GM06990 (cell line): ENCODE results near the gene RBFOX1.

Source experiments
- DNase-seq: peaks from one replicate; pipeline ENCODE4 v3.0.0-alpha.2; 2011; ENCODE audit not compliant: insufficient read length; ENCODE audit errors: extremely low read depth
- H3K27me3 ChIP-seq: replicated peaks from 2 replicates; pipeline ENCODE4 v1.6.0; 2011; ENCODE audit warnings: low read length; ENCODE audit not compliant: control insufficient read depth, insufficient read depth
- H3K36me3 ChIP-seq: 2 replicates; pipeline ENCODE4 v1.5.1; 2011; ENCODE audit warnings: low read length; ENCODE audit not compliant: control insufficient read depth, insufficient read depth
- H3K4me3 ChIP-seq: replicated peaks from 2 replicates; pipeline ENCODE4 v1.5.1; 2011; ENCODE audit warnings: low read depth, mild to moderate bottlenecking, control low read depth, low read length
- CTCF ChIP-seq: IDR thresholded peaks from 2 replicates; pipeline ENCODE4 v1.5.1; 2011; ENCODE audit warnings: low read length, control low read depth, mild to moderate bottlenecking, inconsistent platforms; ENCODE audit not compliant: insufficient read depth, poor library complexity, severe bottlenecking

The RBFOX1 gene

GRCh38 chr16:7526736-7527135, 194.1 kb downstream of the RBFOX1 start:
- H3K36me3 ChIP-seq = no peaks in the 10 kb centered on the region
- no peak overlapping the region for H3K4me3 ChIP-seq
- DNase-seq = no peak
- no peak for TF ChIP-seq CTCF
- no peaks in the 10 kb centered on the region for H3K27me3 ChIP-seq

GRCh38 chr16:7532534-7532933, 199.9 kb downstream of the RBFOX1 start:
- DNase-seq = no peak

GRCh38 chr16:7534749-7535148, 202.1 kb downstream of the RBFOX1 start:
- H3K27me3 ChIP-seq = no peaks in the 10 kb centered on the region
- H3K4me3 ChIP-seq = no peak overlapping the region
- no peaks in the 10 kb centered on the region for H3K36me3 ChIP-seq
- no peak for TF ChIP-seq CTCF
- DNase-seq = no peak

More at GRCh38 chr16:7532534-7532933, 199.9 kb downstream of the RBFOX1 start:
- TF ChIP-seq CTCF = no peak
- Histone ChIP-seq H3K4me3 (no peak overlapping the region), H3K36me3 (no peaks in the 10 kb centered on the region), H3K27me3 (no peaks in the 10 kb centered on the region)

- H3K4me3 ChIP-seq = no peak overlapping the region
- DNase-seq = no peak
- no peaks in the 10 kb centered on the region for H3K36me3 ChIP-seq
- TF ChIP-seq CTCF = no peak
- H3K27me3 ChIP-seq = no peaks in the 10 kb centered on the region
These were observed 208.4 kb downstream of the RBFOX1 start for GRCh38 chr16:7541026-7541425.

- TF ChIP-seq CTCF = no peak
- Histone ChIP-seq H3K36me3 (no peaks in the 10 kb centered on the region), H3K4me3 (no peak overlapping the region), H3K27me3 (no peaks in the 10 kb centered on the region)
- DNase-seq = no peak
These were observed 212.6 kb downstream of the RBFOX1 start for GRCh38 chr16:7545251-7545650.

GRCh38 chr16:7546948-7547347, 214.3 kb downstream of the RBFOX1 start:
- Histone ChIP-seq H3K36me3 (no peaks in the 10 kb centered on the region), H3K27me3 (no peaks in the 10 kb centered on the region), H3K4me3 (no peak overlapping the region)
- no peak for TF ChIP-seq CTCF
- DNase-seq = no peak
